KMS-11 (cell line): ENCODE results near the gene AGBL4.
"Not testable (repeated sequence)": the region's sequence is repeated elsewhere in the genome, so short reads cannot be mapped to it uniquely, and the experiment has no call there.

Experiments
- H2AFZ ChIP-seq: fragments of 200-600 bp; sonication (generic); 2 replicates; pipeline ENCODE4 v1.6.1; 2016; ENCODE audit warnings: antibody characterized with exemption, mixed run types, low read depth
- H3K27ac ChIP-seq: fragments of 200-600 bp; sonication (generic); 2 replicates; pipeline ENCODE4 v1.6.1; 2016; ENCODE audit warnings: mild to moderate bottlenecking, mixed run types
- H3K27me3 ChIP-seq: fragments of 200-600 bp; sonication (generic); 2 replicates; pipeline ENCODE4 v1.6.1; 2017; ENCODE audit warnings: mild to moderate bottlenecking, low read depth, mixed run types, moderate library complexity; ENCODE audit not compliant: insufficient read depth
- H3K36me3 ChIP-seq: fragments of 200-600 bp; sonication (generic); 2 replicates; pipeline ENCODE4 v1.6.1; 2017; ENCODE audit warnings: mild to moderate bottlenecking, mixed run types; ENCODE audit not compliant: insufficient read depth
- H3K4me1 ChIP-seq: fragments of 200-600 bp; sonication (generic); 2 replicates; pipeline ENCODE4 v1.6.1; 2016; ENCODE audit warnings: mild to moderate bottlenecking, low read depth, mixed run types; ENCODE audit not compliant: poor library complexity, severe bottlenecking
- H3K4me2 ChIP-seq: fragments of 200-600 bp; sonication (generic); 2 replicates; pipeline ENCODE4 v1.7.0; 2016; ENCODE audit warnings: mild to moderate bottlenecking, mixed run types
- H3K4me3 ChIP-seq: fragments of 200-600 bp; sonication (generic); IDR thresholded peaks from 2 replicates; pipeline ENCODE4 v1.6.1; 2017; ENCODE audit warnings: low read depth, low read length, mixed read lengths; ENCODE audit not compliant: insufficient read depth
- H3K79me2 ChIP-seq: fragments of 200-600 bp; sonication (generic); 2 replicates; pipeline ENCODE4 v1.6.1; 2016; ENCODE audit warnings: low read depth, mixed run types; ENCODE audit not compliant: insufficient read depth
- H3K9ac ChIP-seq: fragments of 200-600 bp; sonication (generic); 2 replicates; pipeline ENCODE4 v1.6.1; 2016; ENCODE audit warnings: mild to moderate bottlenecking, mixed run types
- H4K20me1 ChIP-seq: fragments of 200-600 bp; sonication (generic); 2 replicates; pipeline ENCODE4 v1.6.1; 2016; ENCODE audit warnings: mild to moderate bottlenecking, mixed run types; ENCODE audit not compliant: insufficient read depth
- TF ChIP-seq, protein P1 (sequence below): fragments of 200-600 bp; sonication (generic); conservative IDR thresholded peaks from 2 replicates; pipeline ENCODE4 v1.6.1; 2017; ENCODE audit warnings: low read depth, mild to moderate bottlenecking, antibody characterized with exemption, low read length, moderate library complexity, mixed read lengths

The AGBL4 gene

DNA sequence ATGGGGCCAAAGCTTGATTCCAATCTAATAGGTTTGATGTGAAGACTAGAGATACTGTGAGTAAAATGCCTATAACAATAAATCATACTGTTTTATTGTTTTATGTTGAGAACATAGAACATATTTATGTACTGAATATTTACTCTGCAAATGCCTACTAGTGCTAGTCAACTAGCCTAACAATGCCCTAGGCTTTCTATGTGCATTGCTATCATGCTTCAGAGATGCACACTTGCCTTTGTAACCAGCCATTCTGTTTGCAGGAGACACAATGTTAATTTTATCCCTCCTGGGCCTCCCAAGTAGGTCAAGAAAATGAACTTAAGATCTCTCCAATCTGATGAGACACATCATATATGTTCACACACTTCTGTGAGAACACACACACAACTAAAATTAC lies 716.3 kb downstream of the AGBL4 start:
- H3K4me3 ChIP-seq = no peak overlapping the region
- no peak overlapping the region for H2AFZ ChIP-seq
- H3K9ac ChIP-seq = no peak overlapping the region
- H3K27ac ChIP-seq = no peak overlapping the region
- H3K79me2 ChIP-seq = no peaks in the 10 kb centered on the region
- no peaks in the 10 kb centered on the region for H3K27me3 ChIP-seq
- H3K4me2 ChIP-seq = no peak overlapping the region
- H3K36me3 ChIP-seq = no peaks in the 10 kb centered on the region
- H4K20me1 ChIP-seq = no peaks in the 10 kb centered on the region
- H3K4me1 ChIP-seq = no peaks in the 10 kb centered on the region
- TF ChIP-seq, protein P1, sequence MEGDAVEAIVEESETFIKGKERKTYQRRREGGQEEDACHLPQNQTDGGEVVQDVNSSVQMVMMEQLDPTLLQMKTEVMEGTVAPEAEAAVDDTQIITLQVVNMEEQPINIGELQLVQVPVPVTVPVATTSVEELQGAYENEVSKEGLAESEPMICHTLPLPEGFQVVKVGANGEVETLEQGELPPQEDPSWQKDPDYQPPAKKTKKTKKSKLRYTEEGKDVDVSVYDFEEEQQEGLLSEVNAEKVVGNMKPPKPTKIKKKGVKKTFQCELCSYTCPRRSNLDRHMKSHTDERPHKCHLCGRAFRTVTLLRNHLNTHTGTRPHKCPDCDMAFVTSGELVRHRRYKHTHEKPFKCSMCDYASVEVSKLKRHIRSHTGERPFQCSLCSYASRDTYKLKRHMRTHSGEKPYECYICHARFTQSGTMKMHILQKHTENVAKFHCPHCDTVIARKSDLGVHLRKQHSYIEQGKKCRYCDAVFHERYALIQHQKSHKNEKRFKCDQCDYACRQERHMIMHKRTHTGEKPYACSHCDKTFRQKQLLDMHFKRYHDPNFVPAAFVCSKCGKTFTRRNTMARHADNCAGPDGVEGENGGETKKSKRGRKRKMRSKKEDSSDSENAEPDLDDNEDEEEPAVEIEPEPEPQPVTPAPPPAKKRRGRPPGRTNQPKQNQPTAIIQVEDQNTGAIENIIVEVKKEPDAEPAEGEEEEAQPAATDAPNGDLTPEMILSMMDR = no peak

DNA sequence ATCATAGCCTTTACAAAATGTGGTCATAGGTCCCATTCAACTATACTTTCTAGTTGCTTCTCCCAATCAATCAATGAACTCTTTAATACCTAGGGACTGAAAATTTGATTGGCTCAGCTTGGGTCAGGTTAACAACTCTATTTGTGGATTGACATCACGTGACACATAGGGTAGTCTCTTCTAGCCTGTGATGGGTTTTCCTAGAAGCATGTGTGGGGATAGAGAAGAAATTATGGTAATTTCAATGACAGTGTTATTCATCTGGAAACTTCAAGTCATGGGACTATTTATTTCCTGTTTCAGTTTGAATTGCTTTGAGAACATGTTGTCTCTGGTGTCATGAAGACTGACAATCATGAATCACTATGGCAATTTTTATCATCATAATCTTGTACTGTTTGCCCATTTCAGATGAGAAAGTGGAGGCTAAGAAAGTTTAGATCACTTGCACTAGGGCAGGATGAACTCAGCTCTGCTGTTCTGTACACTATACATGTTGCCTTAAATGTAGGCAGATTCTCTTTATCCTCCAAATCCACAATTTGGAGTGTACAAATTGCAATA lies 717.2 kb downstream of the AGBL4 start:
- Histone ChIP-seq H3K36me3 (no peaks in the 10 kb centered on the region), H3K27me3 (no peaks in the 10 kb centered on the region), H3K27ac (no peak overlapping the region), H2AFZ (no peak overlapping the region), H3K4me2 (no peak overlapping the region), H3K79me2 (no peaks in the 10 kb centered on the region), H3K9ac (no peak overlapping the region), H3K4me3 (no peak overlapping the region), H4K20me1 (no peaks in the 10 kb centered on the region), H3K4me1 (no peaks in the 10 kb centered on the region)
- TF ChIP-seq, protein P1 = no peak

DNA sequence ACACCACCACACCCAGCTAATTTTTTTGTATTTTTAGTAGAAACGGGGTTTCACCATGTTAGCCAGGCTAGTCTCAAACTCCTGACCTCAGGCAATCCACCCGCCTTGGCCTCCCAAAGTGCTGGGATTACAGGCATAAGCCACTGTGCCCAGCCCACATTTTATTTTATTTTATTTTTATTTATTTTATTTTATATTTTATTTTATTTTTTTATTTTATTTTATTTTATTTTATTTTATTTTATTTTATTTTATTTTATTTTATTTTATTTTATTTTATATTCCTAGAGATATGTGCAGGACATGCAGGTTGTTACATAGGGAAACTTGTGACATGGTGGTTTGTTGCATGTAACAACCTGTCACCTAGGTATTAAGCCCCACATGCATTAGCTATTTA lies 721.4 kb downstream of the AGBL4 start:
- H3K4me1 ChIP-seq, H3K4me2 ChIP-seq, H3K79me2 ChIP-seq, H3K4me3 ChIP-seq, H3K27me3 ChIP-seq, H3K27ac ChIP-seq, H3K36me3 ChIP-seq, H2AFZ ChIP-seq, H3K9ac ChIP-seq, H4K20me1 ChIP-seq: not testable (repeated sequence)

DNA sequence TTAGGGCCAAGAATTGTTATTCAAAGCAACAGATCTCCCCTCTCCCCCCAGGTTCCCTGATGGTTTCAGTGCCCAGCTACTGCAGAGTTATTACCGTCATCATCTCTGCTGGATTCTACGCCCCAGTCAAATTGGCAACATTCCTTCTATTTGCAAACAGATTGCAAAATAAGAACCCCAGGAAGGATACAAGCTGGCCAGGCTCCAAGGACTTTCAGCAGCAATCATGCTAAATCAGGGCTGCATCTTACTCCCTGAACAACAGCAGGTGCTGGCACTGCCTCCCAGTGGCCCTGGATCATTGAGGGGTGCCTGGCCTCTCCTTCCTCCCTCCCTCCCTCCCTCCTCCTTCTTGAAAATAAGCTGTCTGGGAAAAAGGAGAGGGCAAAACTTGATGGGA lies 725.5 kb downstream of the AGBL4 start:
- TF ChIP-seq, protein P1 = no peak
- Histone ChIP-seq H3K79me2 (no peaks in the 10 kb centered on the region), H3K36me3 (no peaks in the 10 kb centered on the region), H3K4me3 (no peak overlapping the region), H2AFZ (no peak overlapping the region), H4K20me1 (no peaks in the 10 kb centered on the region), H3K4me2 (no peak overlapping the region), H3K9ac (no peak overlapping the region), H3K27me3 (no peaks in the 10 kb centered on the region), H3K27ac (no peak overlapping the region), H3K4me1 (no peaks in the 10 kb centered on the region)

DNA sequence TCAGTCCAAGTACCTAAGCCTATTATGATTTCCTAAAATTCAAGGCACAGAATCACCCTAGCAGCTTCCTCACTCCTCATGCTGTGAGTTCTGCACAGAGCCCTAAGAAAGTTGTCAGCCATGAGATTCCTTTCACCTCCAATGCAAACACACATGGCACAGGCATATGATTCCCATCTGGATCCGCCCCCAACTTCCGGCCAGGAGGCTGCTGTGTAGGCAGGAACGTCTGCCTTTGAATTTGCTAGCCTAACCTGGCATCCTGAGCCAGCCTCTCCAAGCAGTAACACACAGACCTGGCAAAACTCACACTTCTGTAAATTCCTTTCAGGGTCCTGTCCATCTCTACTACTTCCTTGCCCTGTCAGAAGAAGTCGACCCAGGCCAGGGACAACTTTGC lies 726.0 kb downstream of the AGBL4 start:
- Histone ChIP-seq H3K9ac (no peak overlapping the region), H4K20me1 (no peaks in the 10 kb centered on the region), H2AFZ (no peak overlapping the region), H3K4me3 (no peak overlapping the region), H3K4me1 (no peaks in the 10 kb centered on the region), H3K27me3 (no peaks in the 10 kb centered on the region), H3K4me2 (no peak overlapping the region), H3K27ac (no peak overlapping the region), H3K79me2 (no peaks in the 10 kb centered on the region), H3K36me3 (no peaks in the 10 kb centered on the region)
- TF ChIP-seq, protein P1 = no peak
